CD4-positive, alpha-beta T cell treated with Interleukin-6 at 100 ng/mL for 8 hours (primary cell): Measurements from ENCODE around the gene BNIPL.

ENCODE experiments used
- DNase-seq: peaks from one replicate; pipeline ENCODE4 v3.0.0-alpha.2; 2020; ENCODE audit warnings: mixed read lengths, low spot score

The BNIPL gene

DNA sequence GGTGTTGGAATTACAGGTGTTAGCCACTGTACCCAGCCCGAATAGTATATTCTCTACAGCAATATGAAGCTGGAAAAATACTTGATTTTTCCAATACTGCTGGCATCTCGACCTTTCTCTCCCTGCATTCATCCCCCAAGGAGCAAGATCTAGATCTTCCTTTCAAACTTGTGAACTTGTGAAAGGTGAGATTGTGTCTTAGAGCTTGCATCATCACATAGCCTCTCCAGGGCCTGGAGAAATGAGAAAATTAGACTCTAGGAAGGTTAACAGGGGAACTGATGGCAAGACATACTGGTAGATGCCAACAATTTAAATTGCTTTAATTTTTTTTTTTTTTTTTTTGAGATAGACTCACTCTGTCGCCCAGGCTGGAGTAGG lies 26.1 kb upstream of the BNIPL start:
- DNase-seq: no peak

DNA sequence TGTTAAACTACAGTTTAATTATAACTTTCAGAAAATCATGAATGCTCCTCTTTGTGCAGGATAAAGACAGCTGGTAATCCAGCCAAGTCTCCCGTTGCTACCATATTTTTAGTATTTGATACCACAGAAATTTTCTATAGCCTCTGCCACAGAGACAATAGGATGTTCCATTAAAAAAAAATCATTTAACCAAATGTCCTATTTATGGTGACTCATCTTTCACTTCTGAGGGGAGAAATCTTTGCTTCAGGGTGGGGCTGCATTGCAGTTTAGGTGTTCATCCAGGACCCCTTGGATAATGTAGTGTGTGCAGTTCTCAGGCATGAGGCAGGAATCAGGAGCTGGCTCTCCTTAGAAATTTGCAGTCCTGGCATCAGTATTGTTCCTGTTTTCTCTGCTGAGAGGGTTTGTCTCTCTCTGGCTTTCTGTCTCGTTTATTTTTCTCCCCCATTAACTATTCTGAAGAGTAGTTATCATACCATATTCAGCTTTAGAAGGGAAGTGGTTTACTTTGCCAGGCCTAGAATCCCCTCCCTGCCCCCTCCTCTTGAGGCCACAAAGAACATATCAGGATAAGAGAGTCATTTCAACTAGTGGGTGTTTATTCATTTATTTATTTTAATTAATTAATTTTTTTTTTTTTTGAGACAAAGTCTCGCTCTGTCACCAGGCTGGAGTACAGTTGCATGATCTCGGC lies 25.1 kb upstream of the BNIPL start:
- no peak for DNase-seq

DNA sequence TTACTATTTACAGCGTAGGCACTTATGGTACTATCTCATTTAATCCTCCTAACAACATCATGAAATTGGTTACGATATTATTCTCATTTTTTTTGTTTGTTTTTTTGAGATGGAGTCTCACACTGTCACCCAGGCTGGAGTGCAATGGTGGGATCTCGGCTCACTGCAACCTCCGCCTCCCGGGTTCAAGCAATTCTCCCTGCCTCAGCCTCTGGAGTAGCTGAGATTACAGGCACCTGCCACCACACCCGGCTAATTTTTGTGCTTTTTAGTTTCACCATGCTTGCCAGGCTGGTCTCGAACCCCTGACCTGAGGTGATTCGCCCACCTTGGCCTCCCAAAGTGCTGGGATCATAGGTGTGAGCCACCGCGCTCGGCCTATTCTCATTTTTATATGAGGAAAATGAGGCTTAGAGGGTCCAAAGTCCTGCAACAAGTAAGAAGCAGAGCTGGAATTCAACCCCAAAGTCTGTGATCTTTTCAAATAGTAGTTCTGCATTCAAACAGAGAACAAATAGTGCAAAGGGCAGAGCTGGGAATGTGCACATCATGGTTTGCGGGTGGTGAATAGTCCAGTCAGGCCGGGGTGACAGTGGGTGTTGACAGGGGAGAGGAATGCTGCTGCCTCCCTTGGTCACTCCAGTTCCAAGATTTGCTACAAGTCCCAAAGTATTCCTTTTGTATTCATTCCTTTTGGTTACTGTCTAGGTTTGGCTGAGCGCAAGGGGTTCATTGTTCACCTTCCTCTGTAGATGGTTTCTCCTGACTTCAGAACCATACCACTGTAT lies 23.5 kb upstream of the BNIPL start:
- DNase-seq: no peak

DNA sequence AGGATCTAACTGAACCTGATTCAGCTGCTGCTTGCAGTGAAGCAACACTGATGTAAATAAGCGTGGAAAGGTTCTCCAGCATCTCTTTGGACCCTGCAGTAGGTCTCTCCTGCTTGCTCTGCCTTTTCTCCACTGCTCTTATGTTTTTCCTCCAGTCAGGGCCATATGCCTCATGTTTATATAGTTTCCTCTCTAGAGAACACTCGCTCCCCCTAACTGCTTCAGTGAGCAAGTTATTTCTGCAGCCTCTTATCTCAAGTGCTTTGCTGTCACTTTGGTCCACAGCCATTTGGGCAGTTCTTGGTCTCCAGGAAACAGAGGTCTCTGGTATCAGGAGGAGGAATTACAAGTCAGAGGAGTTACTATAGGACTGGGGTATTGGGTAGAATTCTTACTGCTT lies 22.9 kb upstream of the BNIPL start:
- no peak for DNase-seq

DNA sequence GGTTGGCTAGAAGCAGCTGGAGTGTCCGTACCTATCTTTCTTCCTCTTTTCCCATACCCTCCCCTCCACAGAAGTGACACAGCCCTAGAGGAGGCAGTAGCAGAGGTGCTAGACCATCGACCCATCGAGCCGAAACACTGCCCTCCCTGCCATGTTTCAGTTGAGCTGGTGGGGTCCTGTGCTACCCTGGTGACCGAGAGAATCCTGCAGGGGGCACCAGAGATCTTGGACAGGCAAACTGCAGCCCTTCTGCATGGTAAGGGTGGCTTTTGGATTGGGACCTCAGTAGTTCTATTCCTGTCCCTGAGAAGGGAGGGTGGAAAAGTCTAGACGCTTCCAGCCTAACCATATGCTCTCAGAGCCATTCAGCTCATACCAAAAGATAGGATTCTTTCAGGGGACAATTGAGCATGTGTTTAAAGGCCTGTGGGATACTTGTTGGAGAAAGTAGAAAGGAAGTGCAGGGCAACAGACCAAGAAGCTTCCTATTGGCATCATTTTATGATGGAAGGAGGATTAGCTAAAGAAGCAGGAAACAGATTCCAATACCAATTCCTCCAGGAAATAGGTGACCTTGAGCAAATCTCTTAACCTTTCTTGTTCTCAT lies 11.7 kb upstream of the BNIPL start:
- DNase-seq: peak; percentile 88

DNA sequence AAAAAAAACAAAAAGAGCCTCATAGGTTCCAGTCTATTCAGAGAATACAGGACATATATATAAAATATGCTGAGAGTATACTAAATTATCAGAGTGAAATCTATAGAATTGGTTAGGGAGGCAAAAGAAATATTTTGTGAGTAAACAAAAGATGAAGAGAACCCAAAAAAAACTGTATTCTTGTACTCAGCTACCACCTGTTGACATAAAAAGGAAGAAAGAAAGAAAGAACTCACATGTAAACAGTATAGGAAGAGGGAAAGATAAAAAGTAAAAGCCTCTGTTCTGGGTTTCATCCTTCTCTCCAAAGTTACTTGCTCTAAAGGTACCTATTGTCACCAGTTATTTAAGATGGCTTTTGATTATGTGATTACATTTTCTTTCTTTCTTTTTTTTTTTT lies 9.9 kb upstream of the BNIPL start:
- DNase-seq: no peak

DNA sequence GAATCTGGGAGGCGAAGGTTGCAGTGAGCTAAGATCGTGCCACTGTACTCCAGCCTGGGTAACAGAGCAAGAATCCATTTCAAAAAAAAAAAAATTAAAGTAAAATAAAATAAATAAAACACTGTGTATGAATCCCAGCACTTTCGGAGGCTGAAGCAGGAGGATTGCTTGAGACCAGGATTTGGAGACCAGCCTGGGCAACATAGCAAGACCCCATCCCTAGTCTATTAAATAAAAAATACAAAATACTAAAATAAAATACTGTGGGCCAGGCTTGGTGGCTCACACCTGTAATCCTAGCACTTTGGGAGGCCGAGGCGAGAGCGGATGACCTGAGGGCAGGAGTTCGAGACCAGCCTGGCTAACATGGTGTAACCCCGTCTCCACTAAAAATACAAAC lies 4.2 kb upstream of the BNIPL start:
- DNase-seq: no peak

DNA sequence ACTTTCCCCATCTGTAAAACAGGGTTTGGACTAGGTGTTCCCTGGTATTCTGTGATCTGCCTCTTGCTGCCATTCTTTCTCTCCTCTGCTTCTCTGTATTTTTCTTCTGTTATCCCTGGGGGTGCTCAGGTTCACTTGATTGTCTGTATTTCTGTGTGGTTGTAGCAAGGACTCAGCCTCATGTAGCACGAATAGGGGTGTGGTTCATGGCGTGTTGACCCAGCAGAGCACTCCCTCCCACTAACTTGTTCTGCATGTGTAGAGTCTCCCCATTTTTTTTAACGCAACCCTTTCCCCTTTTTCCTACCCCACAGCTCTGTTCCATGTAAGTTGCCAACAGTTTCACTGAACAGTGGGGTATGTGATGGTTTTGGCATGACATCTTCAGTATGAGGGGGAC lies 1.2 kb upstream of the BNIPL start:
- DNase-seq: no peak

DNA sequence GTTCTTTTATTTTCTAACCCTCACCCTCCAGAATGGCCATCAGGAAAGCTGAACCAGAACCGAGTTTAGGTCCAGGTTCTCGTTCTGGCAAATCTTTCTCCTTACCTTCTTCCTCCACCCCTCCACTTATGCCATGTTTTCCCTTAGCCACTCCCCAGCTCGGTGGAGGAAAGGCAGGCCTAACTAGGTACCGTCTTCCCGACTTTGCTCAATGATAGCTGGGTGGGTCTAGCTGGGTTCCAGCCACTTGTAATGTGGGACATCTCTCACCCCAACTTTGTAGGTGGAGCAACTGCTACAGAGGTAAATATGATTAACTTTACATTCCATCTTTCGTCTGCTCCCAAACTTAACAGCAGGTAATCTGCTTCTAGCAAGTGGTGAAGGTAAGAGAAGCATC lies 646 bp downstream of the BNIPL start:
- no peak for DNase-seq

DNA sequence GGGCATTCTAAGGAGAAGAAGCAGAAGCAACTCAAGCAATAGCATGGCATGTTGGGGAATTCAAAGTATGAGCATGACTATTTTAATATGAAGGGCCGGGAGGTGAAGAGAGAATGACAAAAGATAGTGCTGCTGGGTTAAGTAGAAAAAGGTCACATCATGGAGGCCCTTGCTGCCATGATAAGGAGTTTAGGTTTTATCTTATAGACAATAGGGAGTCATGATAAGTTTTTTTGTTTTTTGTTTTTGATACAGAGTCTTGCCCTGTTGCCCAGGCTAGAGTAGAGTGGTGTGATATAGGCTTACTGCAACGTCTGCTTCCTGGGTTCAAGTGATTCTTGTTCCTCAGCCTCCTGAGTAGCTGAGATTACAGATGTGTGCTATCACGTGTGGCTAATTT lies 3.1 kb downstream of the BNIPL start:
- no peak for DNase-seq

DNA sequence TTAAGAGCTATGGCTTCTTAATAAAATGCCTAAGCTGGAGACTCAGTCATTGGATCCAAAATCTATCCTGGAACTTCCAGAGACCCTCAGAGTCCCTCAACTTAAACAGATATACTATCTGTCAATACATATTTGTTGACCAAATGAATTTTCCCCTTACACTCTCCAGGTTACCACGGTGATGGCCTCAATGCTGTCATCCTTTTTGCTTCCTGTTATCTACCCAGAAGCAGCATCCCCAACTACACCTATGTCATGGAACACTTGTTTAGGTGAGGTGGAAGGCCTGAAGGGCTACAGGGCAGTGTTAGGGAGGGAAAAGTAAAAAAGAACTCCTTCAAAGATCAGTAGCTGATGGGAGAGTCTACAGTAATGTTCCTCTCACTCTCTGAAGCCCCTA lies 6.8 kb downstream of the BNIPL start:
- no peak for DNase-seq

DNA sequence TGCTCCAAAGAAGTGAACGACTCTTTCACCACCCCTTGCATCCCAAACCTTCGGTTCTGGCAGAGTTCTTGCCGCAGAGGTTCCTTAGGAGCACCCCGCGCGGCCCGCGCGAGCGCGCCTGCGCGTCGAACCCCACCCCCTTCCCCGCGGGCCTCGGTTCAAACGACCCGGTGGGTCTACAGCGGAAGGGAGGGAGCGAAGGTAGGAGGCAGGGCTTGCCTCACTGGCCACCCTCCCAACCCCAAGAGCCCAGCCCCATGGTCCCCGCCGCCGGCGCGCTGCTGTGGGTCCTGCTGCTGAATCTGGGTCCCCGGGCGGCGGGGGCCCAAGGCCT lies 11.2 kb downstream of the BNIPL start, which contains the start of gene C1orf56:
C1orf56 (plus strand) TSS at position 161 of the 334 bp plus-strand sequence; CDS start at position 258, 97 bp downstream.
- peak; percentile 54 for DNase-seq

DNA sequence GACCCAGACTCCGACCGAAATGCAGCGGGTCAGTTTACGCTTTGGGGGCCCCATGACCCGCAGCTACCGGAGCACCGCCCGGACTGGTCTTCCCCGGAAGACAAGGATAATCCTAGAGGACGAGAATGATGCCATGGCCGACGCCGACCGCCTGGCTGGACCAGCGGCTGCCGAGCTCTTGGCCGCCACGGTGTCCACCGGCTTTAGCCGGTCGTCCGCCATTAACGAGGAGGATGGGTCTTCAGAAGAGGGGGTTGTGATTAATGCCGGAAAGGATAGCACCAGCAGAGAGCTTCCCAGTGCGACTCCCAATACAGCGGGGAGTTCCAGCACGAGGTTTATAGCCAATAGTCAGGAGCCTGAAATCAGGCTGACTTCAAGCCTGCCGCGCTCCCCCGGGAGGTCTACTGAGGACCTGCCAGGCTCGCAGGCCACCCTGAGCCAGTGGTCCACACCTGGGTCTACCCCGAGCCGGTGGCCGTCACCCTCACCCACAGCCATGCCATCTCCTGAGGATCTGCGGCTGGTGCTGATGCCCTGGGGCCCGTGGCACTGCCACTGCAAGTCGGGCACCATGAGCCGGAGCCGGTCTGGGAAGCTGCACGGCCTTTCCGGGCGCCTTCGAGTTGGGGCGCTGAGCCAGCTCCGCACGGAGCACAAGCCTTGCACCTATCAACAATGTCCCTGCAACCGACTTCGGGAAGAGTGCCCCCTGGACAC lies 11.7 kb downstream of the BNIPL start:
- peak; percentile 54 for DNase-seq

DNA sequence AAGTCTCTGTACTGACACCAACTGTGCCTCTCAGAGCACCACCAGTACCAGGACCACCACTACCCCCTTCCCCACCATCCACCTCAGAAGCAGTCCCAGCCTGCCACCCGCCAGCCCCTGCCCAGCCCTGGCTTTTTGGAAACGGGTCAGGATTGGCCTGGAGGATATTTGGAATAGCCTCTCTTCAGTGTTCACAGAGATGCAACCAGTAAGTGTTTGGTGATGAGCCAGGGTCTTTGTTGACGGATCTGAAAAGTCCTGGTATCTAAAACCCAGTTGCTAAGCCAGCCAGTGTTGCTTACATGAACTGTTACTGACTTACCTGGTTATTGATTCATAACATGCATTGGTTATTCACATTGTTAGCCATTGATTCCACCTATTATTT lies 12.3 kb downstream of the BNIPL start:
- DNase-seq: no peak

DNA sequence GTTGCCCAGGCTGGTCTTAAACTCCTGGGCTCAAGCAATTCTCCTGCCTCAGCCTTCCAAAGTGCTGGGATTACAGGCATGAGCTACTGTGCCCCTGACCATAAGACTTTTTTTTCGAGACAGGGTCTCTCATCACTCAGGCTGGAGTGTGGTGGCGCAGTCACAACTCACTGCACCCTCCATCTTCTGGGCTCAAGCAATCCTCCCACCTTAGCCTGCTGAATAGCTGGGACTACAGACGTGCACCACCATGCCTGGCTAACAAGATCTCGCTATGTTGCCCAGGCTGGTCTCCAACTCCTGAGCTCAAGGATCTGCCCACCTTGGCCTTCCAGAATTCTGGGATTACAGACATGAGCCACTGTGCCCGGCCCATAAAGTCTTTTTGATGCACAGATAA lies 13.1 kb downstream of the BNIPL start:
- no peak for DNase-seq

DNA sequence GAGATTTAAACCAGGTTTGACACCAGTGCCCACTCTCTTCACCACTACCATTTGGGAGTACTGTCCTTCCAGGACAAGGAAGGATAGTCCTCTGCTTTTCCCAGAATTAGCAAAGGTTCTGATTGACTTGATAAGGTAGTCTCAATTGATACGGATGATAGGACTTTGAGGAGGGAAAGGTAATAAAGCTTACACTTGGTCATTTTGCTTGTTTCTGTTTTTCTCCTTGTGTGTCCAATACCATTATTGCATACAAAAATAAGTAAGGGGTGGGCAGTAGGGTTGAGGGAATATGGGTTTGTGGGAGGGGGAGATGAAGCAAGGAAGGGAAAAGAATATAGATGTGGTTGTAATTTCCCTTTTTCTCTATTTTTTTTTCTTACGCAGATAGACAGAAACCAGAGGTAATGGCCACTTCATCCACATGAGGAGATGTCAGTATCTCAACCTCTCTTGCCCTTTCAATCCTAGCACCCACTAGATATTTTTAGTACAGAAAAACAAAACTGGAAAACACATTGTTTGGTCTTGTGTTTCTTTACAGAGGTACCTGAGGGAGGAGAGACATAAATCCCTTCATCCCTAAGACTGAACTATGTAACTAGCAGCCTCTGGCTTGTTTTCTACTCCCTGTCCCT lies 13.8 kb downstream of the BNIPL start:
- no peak for DNase-seq

DNA sequence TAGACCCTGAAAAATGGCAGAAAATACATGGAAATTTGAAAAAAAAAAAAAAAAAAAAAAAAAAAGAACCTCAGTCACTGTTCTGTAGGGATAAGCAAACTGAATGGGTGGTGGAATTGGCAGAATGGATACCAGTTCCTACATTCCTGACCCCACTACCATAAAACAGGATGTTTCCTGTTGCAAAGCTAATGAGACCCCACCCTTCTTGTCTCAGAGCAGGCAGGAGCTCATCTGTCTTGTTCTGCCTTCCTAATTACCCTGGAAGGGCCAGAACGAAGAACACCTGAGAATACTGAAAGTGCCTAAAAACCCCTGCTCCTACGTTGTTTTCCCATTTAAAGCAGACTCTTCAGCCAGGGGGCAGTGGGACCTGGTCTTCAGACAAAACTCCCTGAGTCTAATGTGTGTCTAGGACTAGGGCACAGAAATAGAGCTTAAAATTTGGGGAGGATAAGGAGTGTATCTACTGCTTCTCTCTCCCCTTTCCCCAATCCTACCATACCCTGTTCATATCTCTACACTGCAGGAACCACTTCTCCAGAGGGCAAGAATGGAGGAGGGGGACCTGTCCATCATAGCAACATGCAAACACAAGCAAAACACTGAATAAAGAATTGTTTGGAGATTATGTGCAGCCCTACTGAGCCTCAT lies 15.1 kb downstream of the BNIPL start:
- DNase-seq: no peak

DNA sequence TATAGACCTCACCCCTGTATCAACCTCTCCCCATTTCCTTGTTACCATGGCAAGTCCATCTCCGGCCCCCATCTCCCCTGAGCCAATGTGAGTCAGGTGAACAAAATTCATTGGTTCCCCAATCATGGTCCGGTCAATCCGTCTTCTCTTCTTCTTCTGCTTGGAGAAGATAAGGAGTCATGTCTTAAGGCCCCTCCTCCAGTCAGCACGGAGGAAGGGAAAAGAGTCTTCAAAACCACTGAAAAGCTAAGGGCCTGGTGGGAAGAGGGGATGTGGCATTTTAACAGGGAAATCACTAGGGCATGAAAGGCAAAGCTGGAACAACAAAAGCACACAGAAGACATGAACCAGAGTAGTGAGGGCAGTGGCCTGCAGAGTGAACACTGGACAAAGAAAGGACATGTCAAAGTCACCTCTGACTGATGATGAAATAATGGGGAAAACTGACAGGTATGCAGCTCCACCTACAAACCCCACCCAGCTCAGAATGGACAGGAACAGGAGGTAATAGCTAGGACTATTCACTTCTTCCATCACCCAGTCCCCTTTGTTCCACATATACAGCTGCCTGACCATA lies 18.7 kb downstream of the BNIPL start:
- no peak for DNase-seq

DNA sequence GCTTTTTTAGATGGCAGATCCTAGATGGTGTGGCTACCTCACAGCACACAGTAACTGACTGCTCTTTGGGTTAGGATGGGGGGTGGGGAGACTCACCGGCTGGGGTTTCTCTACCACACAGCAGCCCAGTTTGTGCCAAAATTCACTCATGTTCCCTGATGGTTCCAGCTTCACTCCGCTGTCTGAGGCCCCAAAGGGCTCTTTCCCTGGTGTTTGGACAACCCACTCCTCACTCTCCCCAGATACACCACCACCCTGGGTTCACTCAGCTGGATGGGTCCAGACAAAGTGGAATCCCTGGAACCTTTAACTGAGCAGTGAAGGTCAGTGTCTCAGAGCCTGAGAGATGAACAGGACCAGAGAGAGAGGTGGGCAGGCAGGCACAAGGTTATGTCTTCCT lies 19.2 kb downstream of the BNIPL start:
- DNase-seq: no peak

DNA sequence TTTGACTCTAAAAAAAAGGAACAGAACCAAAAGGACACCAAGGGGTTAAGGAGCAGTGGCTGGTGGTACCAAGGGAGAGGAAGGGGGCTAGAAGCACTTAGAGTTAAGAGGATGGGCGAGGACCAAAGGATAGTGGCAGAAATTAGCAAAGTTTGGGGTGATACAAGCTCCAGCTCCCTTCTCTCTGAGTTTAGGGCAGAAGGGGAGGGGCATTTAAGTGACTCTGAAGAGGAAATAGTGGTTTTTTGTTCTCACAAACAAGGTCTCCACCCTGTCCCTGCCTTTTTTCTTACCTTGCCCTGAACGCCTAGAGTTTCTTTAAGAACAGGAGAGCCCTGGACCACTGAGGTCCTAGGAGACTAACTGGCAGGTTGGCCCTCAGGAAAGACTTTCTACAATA lies 19.8 kb downstream of the BNIPL start:
- DNase-seq: peak; percentile 68

DNA sequence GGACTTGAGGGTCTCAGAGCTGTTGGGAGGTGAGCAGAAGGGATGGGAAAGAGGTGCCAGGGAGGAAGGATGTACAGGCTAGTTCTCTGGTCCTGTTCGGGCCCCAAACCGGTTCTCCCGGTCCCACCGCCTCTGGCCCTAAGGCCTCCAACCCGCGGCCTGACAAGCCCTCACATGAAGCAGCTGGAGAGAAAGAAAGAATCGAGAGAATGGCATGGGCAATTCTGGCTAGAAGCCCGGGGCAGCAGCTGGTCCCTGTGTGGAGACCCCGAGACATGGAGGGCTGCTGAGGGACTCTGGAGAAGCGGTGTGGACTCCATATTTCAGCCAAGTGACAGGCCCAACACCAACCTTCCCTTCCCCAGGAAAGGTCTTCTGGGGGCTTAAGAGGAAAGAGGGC lies 22.3 kb downstream of the BNIPL start:
- no peak for DNase-seq
